Esophagus (tissue), 2 donors: Measurements from ENCODE around the gene LPGAT1. TPM values are rescaled to one million over a fixed set of nuclear protein-coding genes. Genes with fewer than 3 reads are reported as not detected.
A peak's percentile ranks its signal among the peaks of the same experiment; 100 is the strongest.

Source experiments
- H3K27ac ChIP-seq, 2 donors: one replicate each; pipeline ENCODE4 v1.5.1; 2013; ENCODE audit warnings: low read depth in 2 of 2, mild to moderate bottlenecking in 2 of 2, inconsistent platforms in 1 of 2, low read length in 1 of 2, moderate library complexity in 1 of 2
- H3K27me3 ChIP-seq, 2 donors: one replicate each; pipeline ENCODE4 v1.6.1; 2013; ENCODE audit warnings: low read length in 2 of 2, control low read depth in 1 of 2, mild to moderate bottlenecking in 1 of 2; ENCODE audit not compliant: insufficient read depth in 2 of 2, control insufficient read depth in 1 of 2
- H3K36me3 ChIP-seq, 2 donors: one replicate each; pipeline ENCODE4 v1.6.1; 2013; ENCODE audit warnings: low read length in 1 of 2; ENCODE audit not compliant: control insufficient read depth in 2 of 2, insufficient read depth in 2 of 2
- H3K4me1 ChIP-seq, 2 donors: one replicate each; pipeline ENCODE4 v1.6.1; 2013; ENCODE audit warnings: low read length in 1 of 2; ENCODE audit not compliant: control insufficient read depth in 2 of 2, insufficient read depth in 2 of 2
- H3K4me3 ChIP-seq, 2 donors: one replicate each; pipeline ENCODE4 v1.5.1; 2013; ENCODE audit warnings: low read length in 2 of 2, mild to moderate bottlenecking in 2 of 2, low read depth in 1 of 2, moderate library complexity in 1 of 2
- H3K9me3 ChIP-seq, 2 donors: one replicate each; pipeline ENCODE4 v1.6.1; 2013; ENCODE audit warnings: mild to moderate bottlenecking in 2 of 2, low read depth in 1 of 2, low read length in 1 of 2, moderate library complexity in 1 of 2; ENCODE audit not compliant: control insufficient read depth in 2 of 2, insufficient read depth in 1 of 2
- WGBS, 2 donors: extraction: QIAGEN DNeasy Blood & Tissue Kit; methylation state at CpG; one replicate each; pipeline ENCODE4 v1.1.7; 2013; 5-methylcytosine and 5-hydroxymethylcytosine counted together
- polyA plus RNA-seq, 2 donors: library from polyadenylated mRNA; stranded (reverse); fragments of 200-250 nt; gene quantifications; one replicate each; pipeline ENCODE4 v1.2.3, GENCODE V29; 2013
- donor health status: healthy with polysubstance abuse.
- donor health status: Bipolar disorder and iron deficiency.

The LPGAT1 gene
- polyA plus RNA-seq, 2 donors: 3.1 to 3.7 TPM

DNA sequence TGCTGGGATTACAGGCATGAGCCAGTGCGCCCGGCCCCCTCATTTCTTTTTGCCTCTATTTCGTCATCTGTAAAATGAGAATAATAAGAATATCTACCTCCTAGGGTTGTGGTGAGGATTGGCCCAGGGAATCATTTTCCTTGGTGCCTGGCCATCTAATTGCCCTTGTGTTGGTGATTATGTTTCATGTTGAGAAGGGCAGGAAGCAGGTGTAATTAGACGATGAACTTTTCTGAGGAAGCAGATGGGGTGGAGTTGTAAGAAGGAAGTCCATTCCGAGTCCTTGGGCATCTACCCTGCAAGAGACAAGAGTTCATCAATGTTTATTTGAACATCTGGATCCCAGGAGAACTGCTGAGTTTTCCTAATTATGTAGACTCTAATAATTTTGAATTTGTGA lies 116.4 kb downstream of the LPGAT1 start:
- Histone ChIP-seq H3K9me3 (no peaks in the 10 kb centered on the region), H3K36me3 (no peaks in the 10 kb centered on the region), H3K27ac (no peak overlapping the region), H3K27me3 (no peaks in the 10 kb centered on the region), H3K4me1 (no peaks in the 10 kb centered on the region), H3K4me3 (no peak overlapping the region)
- 84 to 89% methylated on average over 5 of the region's 5 CpGs for WGBS, 2 donors

DNA sequence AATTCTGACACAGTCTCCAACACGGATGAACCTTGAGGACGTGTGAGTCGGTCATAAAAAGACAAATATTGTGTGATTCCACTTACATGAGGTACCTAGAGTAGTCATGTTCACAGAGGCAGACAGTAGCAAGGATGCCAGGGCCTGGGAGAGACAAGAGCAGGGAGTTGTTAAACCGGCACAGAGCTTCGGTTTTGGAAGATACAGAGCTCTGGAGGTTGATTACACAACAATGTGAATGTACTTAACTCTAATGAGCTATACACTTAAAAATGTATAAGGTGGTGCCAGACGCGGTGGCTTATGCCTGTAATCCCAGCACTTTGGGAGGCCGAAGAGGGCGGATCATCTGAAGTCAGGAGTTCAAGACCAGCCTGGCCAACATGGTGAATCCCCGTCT lies 117.3 kb downstream of the LPGAT1 start:
- no peaks in the 10 kb centered on the region for H3K27me3 ChIP-seq
- H3K4me3 ChIP-seq: no peak overlapping the region
- 80 to 86% methylated on average over 10 of the region's 10 CpGs for whole genome bisulfite sequencing, 2 donors
- H3K36me3 ChIP-seq: no peaks in the 10 kb centered on the region
- no peak overlapping the region for H3K27ac ChIP-seq
- H3K9me3 ChIP-seq: no peaks in the 10 kb centered on the region
- H3K4me1 ChIP-seq: no peaks in the 10 kb centered on the region

DNA sequence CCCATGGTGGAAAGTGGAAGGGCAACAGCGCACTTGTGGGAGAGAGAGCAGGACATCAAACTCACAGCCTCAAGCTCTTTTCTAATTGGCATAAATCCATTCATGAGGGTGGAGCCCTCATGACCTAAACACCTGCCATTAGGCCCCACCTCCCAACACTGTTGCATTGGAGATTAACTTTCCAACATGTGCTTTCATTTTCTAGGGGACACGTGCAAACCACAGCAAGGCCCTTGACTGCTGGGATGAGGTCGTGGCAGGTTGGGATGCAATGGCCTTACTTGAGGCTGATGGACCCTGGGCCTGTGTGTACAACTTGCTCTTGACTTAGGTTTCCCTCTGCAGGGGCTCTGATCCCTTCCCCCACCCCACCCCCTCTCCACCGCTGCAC lies 119.3 kb downstream of the LPGAT1 start:
- no peak overlapping the region for H3K27ac ChIP-seq
- H3K9me3 ChIP-seq: no peaks in the 10 kb centered on the region
- H3K27me3 ChIP-seq: no peaks in the 10 kb centered on the region
- H3K36me3 ChIP-seq: no peaks in the 10 kb centered on the region
- no peak overlapping the region for H3K4me3 ChIP-seq
- WGBS, 2 donors: 67 to 76% methylated on average over 4 of the region's 4 CpGs
- H3K4me1 ChIP-seq: no peaks in the 10 kb centered on the region

DNA sequence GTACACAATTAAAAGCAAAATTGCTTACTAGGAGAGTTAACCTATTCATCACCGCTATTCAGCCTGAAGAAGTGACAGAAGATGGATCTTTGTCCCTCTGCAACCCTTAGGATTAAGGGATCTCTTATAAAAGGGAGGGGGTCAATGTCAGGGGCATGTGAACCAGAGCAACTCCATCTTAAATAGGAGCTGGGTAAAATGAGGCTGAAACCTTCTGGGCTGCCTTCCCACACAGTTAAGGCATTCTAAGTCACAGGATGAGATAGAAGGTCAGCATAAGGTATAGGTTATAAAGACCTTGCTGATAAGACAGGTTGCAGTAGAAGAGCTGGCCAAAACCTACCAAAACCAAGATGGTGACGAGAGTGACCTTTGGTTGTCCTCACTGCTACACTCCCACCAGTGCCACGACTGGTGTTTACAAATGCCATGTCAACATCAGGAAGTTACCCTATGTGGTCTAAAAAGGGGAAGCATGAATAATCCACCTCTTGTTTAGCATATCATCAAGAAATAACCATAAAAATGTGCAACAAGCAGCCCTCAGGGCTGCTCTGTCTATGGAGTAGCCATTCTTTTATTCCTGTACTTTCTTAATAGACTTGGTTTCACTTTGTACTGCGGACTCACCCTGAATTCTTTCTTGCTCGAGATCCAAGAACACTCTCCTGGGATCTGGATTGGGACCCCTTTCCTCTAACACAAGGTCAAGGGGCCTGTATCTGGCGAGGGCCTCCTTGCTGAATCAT lies 119.8 kb downstream of the LPGAT1 start:
- no peaks in the 10 kb centered on the region for H3K36me3 ChIP-seq
- H3K4me1 ChIP-seq: no peaks in the 10 kb centered on the region
- 69 to 75% methylated on average over 6 of the region's 6 CpGs for WGBS, 2 donors
- H3K4me3 ChIP-seq: no peak overlapping the region
- H3K27ac ChIP-seq: no peak overlapping the region
- no peaks in the 10 kb centered on the region for H3K9me3 ChIP-seq
- no peaks in the 10 kb centered on the region for H3K27me3 ChIP-seq

DNA sequence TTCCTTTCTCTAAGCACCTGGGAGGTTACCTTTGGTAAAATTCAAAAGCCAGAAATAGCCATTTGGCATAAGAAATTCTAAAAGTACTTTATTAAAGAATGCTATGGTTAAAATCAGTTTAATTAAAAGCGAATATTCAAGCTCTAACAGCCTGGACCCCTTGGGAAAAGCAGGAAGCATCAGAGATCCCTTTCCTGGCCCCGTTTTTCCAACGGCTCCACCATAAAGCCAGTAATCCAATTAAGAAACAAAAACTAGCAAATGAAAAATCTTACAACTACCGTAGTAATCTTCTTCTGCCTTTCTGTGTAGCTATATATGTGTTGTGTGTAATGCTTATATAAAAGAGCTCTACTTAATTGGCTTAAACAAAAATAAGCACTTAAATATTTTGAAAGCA lies 121.6 kb downstream of the LPGAT1 start:
- WGBS, 2 donors: 87 to 88% methylated on average over 4 of the region's 4 CpGs
- H3K36me3 ChIP-seq: no peaks in the 10 kb centered on the region
- H3K4me1 ChIP-seq: peaks cover 0 to 4% of the 10 kb centered on the region in 2 donors
- H3K27ac ChIP-seq: no peak overlapping the region
- no peaks in the 10 kb centered on the region for H3K27me3 ChIP-seq
- H3K4me3 ChIP-seq: no peak overlapping the region
- H3K9me3 ChIP-seq: no peaks in the 10 kb centered on the region

DNA sequence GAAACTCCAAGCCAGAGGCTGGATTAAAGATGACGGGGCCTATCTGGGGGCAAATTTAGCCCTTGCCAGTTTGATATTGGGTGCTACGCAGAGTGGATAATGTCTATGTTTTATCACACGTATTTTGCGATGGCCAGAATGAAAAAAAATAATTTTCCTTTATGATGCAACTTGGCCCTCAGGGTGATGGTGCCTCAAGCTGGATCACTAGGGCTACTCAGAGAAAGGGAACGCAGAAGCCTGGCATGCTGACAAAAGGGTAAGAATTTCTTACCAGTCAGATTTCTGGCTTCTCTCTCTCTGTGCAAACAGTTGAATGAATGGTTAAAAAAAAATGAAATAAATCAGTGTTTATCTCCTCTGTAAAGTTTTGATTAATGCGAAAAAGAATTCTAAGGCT lies 122.6 kb downstream of the LPGAT1 start:
- 90 to 91% methylated on average over 6 of the region's 6 CpGs for WGBS, 2 donors
- Histone ChIP-seq H3K4me1 (peaks cover 0 to 4% of the 10 kb centered on the region in 2 donors), H3K9me3 (no peaks in the 10 kb centered on the region), H3K27ac (no peak overlapping the region), H3K36me3 (no peaks in the 10 kb centered on the region), H3K27me3 (no peaks in the 10 kb centered on the region), H3K4me3 (no peak overlapping the region)

DNA sequence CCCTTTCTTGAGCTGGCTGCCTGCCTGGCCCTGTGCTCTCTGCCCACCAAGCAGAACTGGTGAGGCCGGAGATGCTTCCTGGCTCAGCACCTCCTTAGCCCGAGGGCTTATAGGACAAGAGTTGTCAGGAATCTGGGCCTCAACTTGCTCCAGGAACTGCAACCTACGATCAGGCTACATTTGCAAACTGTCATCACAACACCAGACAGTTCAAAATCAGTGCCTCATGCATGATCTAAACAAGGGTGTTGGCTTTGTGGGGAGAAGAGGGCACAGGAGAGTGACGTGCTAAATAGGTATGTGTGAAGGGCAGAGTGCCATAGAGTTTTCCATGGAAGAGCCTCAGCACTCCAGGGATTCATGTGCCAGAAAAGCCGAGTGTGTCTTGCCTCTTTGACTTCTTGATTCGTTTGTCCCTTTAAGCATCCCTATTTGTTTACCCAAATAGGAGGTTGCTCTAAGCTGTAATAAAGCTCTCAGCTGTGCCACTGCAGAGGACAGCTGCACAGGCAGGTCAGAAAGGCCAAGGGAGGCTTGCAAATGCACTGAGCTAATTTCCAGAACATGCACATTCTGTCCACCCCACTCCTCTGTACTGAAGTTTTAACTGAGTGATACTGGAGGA lies 125.0 kb downstream of the LPGAT1 start:
- Histone ChIP-seq H3K36me3 (no peaks in the 10 kb centered on the region), H3K27me3 (no peaks in the 10 kb centered on the region), H3K27ac (peak overlapping the region in 1 of 2 donors; percentile 24), H3K4me1 (peaks cover 0 to 4% of the 10 kb centered on the region in 2 donors), H3K4me3 (no peak overlapping the region), H3K9me3 (no peaks in the 10 kb centered on the region)
- 43 to 62% methylated on average over 6 of the region's 6 CpGs for WGBS, 2 donors

DNA sequence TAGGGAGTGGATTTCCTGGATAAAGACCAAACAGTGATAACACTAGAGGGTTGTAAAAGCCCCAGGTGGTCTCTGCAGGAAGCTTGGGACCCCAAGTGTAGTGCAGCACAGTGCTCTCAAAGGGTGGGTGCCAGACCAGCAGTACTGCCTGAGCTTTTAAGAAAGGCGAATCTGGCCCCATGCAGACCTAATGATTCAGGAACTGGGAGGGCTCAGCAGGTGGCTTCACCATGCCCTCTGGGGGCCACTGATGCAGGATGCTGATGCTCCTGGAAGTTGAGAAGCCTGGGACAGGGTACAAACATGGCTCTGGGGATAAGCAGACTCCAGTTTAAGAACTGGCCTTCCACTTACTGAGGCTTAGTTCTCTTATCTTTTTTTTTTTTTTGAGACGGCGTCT lies 126.0 kb downstream of the LPGAT1 start:
- peaks cover 0 to 4% of the 10 kb centered on the region in 2 donors for H3K4me1 ChIP-seq
- WGBS, 2 donors: 90 to 97% methylated on average over 3 of the region's 3 CpGs
- no peaks in the 10 kb centered on the region for H3K9me3 ChIP-seq
- no peak overlapping the region for H3K27ac ChIP-seq
- no peak overlapping the region for H3K4me3 ChIP-seq
- no peaks in the 10 kb centered on the region for H3K36me3 ChIP-seq
- no peaks in the 10 kb centered on the region for H3K27me3 ChIP-seq

DNA sequence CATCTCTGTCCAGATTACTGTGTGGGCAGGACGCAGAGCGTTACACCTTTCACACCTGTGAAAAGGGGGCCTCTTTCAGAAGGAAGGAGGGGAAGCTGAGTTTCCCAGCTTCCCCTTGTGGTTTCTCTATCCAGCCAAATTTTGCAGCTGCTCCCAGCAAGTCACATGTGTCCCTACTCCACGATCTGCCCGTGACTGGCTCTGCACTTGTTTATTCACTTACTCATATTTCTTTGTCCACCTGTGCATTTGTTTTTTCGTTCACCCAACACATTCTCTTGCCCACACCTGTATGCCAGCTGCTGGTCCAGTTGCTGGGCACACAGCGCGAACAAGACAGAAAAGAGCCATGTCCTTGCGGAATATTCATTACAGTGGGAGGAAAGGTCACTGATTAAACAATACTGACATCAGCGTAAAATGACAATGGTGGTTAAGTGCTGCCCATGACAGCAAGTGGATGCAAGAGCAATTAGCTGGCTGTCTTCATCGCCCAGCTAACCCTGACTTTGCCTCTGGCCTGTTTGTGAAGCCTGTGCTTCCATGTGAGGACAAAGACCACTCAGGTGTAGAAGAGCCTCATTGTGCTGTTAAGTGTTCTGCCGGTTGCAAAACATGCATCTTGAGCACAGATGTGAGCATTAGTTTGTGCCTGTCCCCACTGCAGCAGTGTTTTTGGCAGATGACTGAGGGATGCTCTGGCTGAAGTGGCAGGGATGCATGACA lies 126.6 kb downstream of the LPGAT1 start:
- peaks cover 0 to 4% of the 10 kb centered on the region in 2 donors for H3K4me1 ChIP-seq
- H3K27me3 ChIP-seq: no peaks in the 10 kb centered on the region
- WGBS, 2 donors: 76 to 77% methylated on average over 11 of the region's 11 CpGs
- no peak overlapping the region for H3K27ac ChIP-seq
- H3K4me3 ChIP-seq: no peak overlapping the region
- H3K9me3 ChIP-seq: no peaks in the 10 kb centered on the region
- H3K36me3 ChIP-seq: no peaks in the 10 kb centered on the region
